Adrenal gland (tissue), 5 donors: Measurements from ENCODE around the gene CCDC57.
A peak's percentile ranks its signal among the peaks of the same experiment; 100 is the strongest.

Experiments
- CTCF ChIP-seq, 6 experiments: fragments of 450-650 bp in 4 of 6; fragments of 200-600 bp in 2 of 6; sonication (generic) in 1 of 6; IDR thresholded peaks; 1 replicate in 5 of 6; 2 replicates in 1 of 6; pipeline versions ENCODE4 v1.5.1 to v1.8.0; 2016 to 2021; ENCODE audit warnings: antibody characterized with exemption in 6 of 6, mild to moderate bottlenecking in 2 of 6, moderate library complexity in 1 of 6
- POLR2A ChIP-seq, 2 donors: fragments of 450-650 bp; IDR thresholded peaks; one replicate each; pipeline ENCODE4 v1.6.1; 2017; ENCODE audit warnings: antibody characterized with exemption in 2 of 2, mild to moderate bottlenecking in 2 of 2, moderate library complexity in 1 of 2
- donor health status: DM: no; HTN: no; CAD: no.

- TF ChIP-seq CTCF (IDR thresholded peaks at IDR 0.05) (no peak), POLR2A (IDR thresholded peaks at IDR 0.05) (peak in 1 of 2 donors; percentile 48)
Observed at GRCh38 chr17:82103553-82104451, 108.8 kb downstream of the CCDC57 start.
